ENCODE measurements around the gene CIRBP. TPM values are rescaled to one million over a fixed set of nuclear protein-coding genes. Genes with fewer than 3 reads are reported as not detected.

CIRBP gene
- 118 and 189 TPM in 2 replicates for total RNA-seq

DNA sequence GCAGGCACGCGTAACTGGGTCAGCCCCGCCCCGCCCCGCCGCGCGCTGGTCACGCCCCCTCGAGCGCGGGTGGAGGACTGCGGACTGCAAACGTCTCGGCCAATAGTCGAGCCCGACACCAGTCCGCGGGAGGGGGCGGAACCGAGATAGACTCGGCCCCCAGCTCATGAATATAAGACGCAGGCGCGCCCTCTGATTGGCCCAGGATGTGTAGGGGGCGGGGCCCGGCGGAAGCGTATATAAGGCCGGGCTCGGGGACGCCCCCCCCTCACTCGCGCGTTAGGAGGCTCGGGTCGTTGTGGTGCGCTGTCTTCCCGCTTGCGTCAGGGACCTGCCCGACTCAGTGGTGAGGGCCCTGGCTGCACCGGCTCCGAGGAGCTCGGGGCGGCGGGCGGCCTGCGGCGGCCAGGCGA lies at the start of gene CIRBP:
CIRBP (plus strand) TSS at position 268 of the 413 bp plus-strand sequence. CDS start 1,602 bp downstream, outside the sequence.
- DNase-seq (ENCODE audit: low read depth in 2 of 2): peak; percentile 96 to 100

DNA sequence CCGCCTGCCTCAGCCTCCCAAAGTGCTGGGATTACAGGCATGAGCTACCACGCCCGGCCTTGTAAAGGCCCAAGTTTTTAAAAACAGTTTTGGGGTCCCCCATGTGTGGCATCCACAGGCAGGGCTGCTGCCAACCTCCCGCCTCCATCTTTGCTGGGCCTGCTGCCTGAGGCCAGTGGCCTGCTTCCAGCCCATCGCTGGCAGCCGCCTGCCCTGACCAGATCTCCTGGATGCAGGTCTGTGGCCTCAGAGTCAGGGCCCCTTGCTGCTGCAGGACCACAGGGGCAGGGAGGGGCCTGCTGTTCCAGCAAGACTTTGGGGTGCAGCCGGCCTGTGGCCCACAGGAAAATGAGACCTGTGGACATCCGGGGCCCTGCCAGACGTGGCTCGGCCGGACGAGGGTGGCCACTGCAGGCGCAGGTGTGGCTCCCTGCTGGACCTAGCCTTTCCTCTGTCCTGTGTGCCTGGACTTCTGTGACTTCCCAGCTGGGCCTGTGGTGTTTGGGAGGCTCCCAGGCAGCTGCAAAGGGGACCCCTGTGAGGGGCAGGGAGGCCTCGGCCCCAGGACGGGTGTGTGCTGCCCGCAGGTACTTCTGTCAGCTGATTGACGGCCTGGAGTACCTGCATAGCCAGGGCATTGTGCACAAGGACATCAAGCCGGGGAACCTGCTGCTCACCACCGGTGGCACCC lies 49.2 kb upstream of the CIRBP start:
- no peak for DNase-seq (ENCODE audit: low read depth in 2 of 2)

DNA sequence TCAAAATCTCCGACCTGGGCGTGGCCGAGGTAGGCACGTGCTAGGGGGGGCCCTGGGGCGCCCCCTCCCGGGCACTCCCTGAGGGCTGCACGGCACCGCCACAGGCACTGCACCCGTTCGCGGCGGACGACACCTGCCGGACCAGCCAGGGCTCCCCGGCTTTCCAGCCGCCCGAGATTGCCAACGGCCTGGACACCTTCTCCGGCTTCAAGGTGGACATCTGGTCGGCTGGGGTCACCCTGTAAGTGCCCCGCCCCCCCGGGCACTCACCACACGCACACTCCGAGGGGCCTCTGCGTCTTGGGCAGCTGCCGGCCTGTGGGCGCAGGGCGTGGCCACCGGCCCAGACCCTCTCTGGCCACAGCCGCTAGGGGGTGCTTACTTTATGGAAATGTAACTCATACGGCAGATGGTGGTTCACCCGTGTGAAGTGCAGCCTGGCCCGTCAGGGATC lies 48.6 kb upstream of the CIRBP start:
- no peak for DNase-seq (ENCODE audit: low read depth in 2 of 2)

DNA sequence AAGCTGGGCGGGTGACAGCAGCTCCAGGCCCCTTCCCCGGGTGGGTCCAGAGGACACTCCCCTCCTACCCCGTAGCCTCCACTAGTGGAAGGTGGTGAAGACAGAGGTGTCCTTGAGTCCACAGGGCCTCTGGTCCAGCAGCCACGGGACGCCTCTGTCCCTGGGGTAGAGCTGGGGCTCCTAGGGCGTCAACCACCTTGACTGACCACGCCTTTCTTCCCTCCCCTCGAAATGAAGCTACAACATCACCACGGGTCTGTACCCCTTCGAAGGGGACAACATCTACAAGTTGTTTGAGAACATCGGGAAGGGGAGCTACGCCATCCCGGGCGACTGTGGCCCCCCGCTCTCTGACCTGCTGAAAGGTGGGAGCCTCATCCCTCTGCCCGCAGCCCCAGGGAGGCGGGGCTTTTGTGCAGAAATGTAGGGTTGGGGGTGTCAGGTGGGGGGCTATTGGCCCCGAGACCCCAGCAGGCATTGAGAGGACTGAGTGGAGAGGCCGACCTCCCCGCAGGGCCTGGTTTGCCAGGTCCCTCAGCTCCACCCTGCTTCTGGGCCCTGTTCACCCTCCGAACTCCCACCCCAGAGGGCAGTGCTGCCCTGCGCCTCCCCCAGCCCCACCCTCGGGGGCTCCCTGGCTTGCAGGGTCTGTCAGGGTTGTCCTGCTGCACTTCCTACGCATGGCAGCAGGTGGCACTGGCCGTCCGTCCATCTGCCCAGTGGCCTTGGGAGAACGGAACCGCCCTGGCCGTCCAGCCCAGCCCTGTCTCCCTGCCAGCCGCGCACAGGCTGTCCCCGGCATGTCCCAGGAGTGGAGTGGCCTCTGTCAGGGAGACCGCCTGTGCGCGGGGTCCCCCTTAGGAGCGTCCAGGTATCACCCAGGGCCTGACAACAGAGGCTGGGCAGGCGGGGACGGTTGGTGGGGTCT lies 47.9 kb upstream of the CIRBP start:
- DNase-seq (ENCODE audit: low read depth in 2 of 2): peak; percentile 49 to 75

DNA sequence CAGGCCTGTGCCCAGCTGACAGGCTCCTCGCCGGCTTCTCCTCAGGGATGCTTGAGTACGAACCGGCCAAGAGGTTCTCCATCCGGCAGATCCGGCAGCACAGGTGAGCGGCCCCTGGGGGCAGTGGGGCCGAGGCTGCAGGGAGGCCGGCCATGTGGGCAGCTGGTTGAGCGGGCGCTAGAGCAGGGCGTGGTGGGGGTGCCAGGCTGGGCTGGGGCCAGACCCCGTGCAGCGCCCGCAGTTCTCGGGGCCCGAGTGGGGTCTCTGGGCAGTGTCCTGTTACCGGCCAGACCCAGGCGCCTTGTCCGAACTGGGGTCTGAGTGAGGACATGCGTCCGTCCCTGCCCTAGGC lies 47.3 kb upstream of the CIRBP start:
- DNase-seq (ENCODE audit: low read depth in 2 of 2): no peak

DNA sequence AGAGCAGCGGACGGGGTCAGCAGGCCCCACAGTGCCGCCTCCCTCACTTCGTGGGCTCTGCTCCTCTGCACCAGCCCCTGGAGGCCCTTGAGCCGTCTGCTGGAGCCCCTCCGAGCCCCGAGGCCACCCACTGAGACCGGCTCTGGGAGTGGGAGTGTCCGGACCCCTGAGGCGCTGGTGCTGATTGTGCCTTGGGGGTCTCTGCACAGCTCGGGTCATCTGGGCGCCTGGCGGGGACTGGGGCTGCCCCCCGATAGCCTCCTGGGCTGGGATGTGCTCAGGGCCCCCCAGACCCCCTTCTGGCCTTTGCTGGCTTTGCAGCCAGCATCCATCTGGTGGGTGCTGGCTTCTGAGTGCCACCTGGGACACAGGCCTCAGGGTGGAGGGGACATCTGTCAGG lies 46.7 kb upstream of the CIRBP start:
- no peak for DNase-seq (ENCODE audit: low read depth in 2 of 2)

DNA sequence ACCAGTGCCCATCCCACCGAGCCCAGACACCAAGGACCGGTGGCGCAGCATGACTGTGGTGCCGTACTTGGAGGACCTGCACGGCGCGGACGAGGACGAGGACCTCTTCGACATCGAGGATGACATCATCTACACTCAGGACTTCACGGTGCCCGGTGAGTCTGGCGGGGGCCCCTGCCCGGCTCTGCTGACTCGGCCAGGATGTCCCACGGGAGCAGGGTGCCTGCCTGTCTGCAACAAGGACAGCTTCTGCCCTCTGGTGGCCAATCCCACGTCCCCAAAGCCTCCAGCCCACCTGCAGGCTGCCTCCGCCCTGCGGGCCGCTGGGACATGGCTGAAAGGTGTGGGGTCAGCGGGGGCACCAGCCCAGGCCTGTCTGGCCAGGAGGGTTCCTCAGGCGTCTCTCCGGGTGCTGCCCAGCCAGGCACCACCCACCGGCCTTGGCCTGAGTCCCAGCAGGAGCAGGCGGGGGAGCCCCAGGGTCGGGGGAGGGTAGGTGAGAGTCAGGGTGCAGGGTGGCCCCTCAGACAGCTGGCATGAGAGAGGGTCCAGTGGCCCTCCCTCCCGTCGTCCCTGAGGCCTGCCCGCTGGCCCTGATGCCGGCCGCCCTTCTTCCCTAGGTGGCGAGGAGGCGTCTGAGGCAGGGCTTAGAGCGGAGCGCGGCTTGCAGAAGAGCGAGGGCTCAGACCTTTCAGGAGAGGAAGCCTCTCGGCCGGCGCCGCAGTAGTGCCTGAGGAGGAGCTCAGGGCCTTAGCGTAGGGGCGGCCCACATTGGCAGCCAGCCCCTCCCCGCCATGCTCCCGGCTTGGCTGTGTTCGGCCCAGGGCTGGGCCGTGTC lies 45.9 kb upstream of the CIRBP start:
- peak in 1 of 2 donors; percentile 64 for DNase-seq (ENCODE audit: low read depth in 2 of 2)

DNA sequence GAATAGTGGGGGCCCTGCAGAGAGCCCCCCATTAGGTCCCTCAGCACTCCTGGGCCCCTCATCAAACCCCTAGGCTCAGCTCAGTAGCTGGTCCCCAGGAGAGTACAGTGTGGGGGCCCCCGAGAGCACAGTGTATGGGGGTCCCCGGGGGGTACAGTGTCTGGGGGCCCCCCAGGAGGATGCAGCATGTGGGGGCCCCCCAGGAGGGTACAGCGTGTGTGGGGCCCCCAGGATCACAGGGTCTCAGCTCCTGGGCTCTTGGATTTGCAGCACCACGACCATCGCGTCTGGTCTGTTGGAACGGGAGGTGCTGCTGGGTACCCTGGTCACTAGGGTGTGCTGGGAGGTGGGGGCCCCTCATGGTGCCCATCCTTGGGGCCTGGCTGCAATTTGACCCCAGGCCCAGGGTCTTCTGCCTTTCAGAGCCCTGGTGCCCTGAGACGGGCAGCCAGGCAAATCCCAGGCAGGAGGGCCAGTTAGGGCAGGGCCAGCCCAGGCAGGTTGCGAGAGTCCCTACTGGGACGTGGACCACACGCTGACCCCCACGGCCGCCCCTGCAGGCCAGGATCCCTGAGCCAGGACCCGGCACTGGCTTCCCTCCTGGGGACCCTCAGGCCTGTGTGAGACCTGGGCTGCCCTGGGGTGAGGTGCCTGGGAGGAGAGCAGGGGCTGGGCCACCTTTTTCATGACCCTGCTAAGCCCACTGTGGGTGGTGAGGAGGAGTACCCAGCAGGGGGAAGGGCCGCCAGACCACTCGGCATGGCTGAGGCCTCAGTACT lies 44.9 kb upstream of the CIRBP start:
- no peak for DNase-seq (ENCODE audit: low read depth in 2 of 2)

DNA sequence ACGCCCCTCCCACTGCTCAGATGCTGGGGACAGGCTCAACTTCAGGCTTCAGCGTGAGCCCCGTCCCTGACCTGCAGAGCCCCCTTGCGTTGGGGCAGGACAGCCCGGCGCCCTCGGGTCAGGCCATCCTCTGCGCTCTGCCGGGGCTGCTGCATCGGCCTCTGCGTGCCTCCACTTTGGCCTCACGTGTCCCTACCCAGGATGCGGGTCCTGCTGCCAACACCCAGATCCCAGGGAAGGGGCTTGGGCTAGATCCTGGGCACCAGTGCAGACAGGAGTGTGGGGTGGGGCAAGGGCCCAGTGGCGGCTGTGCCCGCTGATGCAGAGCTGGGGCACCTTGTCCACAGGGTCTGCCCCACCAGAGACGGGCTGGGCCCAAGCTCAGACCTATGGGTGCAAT lies 44.3 kb upstream of the CIRBP start:
- DNase-seq (ENCODE audit: low read depth in 2 of 2): no peak

DNA sequence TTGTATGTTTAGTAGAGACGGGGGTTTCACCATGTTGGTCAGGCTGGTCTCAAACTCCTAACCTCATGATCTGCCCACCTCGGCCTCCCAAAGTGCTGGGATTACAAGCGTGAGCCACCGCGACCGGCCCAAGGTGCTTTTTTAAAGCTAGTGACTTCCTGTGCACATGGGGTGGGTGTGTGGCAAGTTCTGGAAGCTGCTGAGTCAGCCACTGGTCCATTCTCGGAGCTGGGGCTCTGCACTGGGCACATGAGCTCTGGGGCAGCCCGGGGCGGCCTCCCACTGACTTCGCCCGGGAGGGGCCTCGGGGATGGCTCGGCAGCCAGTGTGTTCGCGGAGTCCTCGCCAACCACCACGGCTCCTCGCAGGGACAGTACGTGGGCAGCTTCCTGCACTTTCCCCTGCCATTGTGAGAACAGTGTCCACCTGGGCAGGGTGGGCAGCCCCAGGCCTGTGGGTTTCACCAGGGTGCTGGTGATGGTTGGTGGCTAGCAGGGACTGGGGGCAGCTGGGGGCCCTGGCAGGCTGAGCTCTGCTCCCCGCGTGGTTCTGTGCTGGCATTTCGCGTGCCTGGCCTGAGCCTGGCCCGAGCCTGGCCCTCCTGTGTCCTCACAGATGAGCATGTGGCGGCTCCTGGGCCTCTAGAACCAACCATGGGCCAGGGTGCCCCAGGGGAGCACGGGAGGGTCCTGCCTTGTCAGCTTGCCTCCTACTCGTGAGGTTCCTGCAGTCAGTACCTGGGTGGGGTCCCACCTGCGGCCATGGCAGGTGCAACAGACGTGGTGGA lies 43.5 kb upstream of the CIRBP start:
- DNase-seq (ENCODE audit: low read depth in 2 of 2): no peak

DNA sequence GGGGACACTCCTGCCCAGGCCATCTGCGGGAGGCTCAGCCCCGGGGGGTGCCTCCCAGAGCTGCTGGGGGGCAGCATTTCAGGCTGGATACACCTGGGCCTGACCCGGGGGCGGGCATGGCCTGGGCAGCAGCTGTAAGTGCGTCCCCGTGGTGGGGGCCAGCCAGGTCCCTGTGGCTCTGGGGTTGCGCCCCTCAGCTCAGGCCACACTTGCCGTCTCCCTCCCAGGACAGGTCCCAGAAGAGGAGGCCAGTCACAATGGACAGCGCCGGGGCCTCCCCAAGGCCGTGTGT lies 43.0 kb upstream of the CIRBP start:
- no peak for DNase-seq (ENCODE audit: low read depth in 2 of 2)

DNA sequence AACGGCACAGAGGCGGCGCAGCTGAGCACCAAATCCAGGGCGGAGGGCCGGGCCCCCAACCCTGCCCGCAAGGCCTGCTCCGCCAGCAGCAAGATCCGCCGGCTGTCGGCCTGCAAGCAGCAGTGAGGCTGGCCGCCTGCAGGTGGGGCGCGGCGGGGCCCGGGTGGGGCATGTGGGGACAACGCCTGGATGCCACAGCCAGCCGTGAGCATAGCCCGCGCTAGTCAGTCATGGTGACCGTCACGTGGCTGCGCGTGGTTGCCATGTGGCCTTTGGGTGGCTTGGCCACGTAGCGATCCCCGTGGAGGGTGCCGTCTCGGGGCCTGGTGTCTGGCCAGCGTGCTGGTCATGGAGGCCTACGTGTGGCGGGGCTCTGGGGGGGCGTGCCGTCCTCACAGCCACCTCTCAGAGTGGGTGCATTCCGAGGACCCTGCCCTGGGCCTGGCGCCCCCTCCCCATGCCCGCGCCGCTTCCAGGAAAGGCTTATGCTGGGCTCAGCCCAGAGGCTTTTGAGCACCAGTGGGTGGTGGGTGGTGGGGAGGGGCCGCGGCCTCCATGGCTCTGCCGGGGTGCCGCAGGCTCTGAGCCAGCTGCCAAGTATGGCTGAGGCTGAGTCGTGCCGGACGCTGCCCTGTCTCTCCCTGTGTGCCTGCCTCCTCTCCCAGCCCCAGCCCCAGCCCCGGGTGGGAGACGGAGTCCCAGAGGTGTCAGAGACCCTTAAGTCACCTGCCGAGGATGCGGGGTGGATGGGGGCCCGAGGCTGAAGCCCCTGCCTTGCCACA lies 42.4 kb upstream of the CIRBP start:
- no peak for DNase-seq (ENCODE audit: low read depth in 2 of 2)

DNA sequence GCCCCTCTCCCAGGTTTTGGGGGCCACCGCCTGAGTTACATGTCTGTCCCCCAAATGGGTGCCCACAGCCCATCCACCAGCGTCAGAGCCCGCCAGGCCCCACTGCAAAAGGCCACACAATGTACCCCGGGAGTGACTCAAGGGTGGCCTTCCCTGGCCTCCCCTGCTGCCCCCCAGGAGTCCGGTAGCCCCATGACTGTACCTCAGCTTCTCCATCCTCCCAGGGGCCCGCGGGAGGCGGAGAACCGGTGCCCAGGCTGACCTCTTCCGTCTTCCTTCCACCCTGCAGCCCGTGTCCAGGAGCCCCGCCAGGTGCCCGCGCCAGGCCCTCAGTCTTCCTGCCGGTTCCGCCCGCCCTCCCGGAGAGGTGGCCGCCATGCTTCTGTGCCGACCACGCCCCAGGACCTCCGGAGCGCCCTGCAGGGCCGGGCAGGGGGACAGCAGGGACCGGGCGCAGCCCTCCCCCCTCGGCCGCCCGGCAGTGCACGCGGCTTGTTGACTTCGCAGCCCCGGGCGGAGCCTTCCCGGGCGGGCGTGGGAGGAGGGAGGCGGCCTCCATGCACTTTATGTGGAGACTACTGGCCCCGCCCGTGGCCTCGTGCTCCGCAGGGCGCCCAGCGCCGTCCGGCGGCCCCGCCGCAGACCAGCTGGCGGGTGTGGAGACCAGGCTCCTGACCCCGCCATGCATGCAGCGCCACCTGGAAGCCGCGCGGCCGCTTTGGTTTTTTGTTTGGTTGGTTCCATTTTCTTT lies 41.7 kb upstream of the CIRBP start:
- no peak for DNase-seq (ENCODE audit: low read depth in 2 of 2)

DNA sequence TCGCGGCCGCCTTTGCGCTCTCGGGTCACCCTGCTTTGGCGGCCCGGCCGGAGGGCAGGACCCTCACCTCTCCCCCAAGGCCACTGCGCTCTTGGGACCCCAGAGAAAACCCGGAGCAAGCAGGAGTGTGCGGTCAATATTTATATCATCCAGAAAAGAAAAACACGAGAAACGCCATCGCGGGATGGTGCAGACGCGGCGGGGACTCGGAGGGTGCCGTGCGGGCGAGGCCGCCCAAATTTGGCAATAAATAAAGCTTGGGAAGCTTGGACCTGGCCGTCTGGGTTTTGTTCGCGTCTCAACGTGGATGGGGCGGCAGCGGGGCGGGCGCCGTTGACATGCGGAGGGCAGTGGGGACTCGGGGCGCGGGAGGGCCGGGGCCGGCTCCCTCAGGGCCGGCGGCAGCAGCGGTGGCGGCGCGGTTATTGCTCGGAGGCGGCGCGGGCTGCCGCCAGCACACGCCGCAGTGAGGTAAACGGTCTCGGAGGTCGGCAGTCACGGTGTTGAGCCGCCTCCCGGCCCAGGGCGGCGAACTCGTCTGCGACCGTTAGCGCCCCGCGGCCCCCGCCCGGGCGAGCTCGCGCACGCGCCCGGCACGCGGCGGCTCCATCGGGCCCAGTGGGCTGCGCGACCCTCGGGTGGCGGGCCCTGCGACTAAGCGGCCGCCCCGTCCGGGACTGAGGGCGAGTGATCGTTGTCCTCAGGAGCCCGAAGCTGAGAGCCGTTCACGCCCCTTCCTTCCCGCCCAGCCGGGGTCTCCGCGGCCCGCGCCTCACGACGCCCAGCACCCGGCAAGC lies 40.8 kb upstream of the CIRBP start:
- no peak for DNase-seq (ENCODE audit: low read depth in 2 of 2)

DNA sequence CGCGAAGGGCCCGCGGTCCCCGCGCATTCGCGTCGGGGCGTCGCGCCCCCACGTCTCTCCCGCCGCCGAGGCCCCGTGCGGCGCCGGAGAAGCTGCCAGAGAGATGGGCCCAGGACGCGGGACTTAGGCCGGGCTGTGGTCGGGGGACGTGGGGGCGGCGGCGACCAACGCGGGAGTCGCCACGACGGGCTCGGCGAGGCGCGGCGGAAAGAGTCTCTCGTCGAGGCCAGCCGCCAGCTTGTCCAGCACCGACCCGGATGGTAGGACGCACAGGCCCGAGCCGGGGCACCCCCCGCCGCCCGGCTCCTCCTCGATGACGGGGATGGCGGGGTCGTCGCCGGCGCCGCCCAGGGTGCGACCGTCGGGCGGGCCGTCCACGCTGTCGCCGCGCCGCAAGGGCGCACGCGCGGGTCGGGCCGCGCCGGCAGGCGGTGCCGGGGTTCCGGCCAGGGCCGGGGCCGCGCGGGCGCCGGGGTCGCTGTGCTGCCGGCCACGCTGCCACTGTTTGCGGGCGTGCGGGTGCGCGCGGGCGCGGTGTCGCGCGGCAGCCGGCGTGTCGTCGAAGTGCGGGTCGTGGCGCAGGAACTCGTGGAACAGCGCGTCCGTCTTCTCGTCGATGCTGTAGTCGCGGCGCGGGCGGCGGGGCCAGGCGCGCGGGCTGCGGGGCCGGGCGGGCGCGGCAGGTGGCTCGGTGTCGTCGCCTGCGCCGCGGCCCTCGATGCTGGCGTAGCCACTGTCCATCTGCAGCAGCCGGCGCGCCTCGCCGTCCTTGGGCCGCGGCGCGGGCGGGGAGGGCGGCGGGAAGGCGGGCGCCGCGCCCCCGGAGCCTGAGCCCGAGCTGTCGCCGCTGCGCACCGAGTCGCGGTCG lies 39.8 kb upstream of the CIRBP start:
- DNase-seq (ENCODE audit: low read depth in 2 of 2): no peak

DNA sequence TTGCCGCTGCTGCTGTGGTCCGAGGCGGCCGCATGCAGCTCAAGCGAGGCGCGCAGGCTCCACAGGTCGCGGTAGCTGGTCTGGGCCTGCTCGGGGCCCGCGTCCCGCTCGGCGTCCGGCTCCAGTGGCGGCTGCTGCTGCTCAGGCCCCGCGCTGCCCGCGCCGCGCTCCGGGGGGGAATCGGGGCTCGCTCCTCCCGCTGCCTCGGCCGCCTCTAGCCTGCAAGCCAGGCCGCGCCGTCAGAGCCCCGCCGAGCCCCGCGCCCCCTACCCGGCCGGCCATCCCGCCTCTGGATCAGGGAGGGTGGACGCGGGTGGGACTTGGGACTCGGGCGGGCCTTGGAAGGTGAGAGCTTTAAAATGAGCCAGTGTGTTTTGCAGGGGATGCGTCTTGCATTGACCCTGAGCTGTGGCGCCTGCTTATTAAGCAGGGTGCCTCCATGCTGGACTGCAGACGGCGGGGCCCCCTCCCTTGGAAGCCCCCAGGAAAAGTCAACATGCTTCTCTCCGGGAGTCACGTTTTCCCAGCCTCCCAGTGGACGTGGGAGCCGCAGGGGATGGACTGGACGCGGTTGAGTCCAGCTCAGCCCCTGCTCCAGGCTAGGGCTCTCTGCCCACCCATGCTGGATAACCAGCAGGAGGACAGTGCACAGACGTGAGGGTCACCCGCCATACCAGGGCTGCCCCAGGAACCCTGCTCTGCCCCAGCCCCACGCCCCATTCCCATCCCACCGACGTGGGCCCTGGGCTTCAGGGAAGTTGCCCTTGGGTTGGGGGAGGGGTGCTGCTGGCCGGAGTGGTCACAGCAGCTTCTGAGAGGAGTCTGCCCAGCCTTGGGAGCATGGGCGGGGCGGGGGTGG lies 39.0 kb upstream of the CIRBP start:
- DNase-seq (ENCODE audit: low read depth in 2 of 2): no peak

All from dermis microvascular lymphatic vessel endothelial cell (primary cell).